IPS-18c (cell line): ENCODE data around the gene RHOB.

Source experiments
- H3K4me3 ChIP-seq: 2 replicates; pipeline ENCODE4 v1.7.0; 2013; ENCODE audit warnings: low read depth, mild to moderate bottlenecking, low read length, moderate library complexity; ENCODE audit not compliant: insufficient read depth
- H3K9me3 ChIP-seq: one replicate; pipeline ENCODE4 v1.6.1; 2013; ENCODE audit warnings: mild to moderate bottlenecking, low read length, moderate library complexity; ENCODE audit not compliant: control insufficient read depth, insufficient read depth

RHOB gene

GRCh38 chr2:20447437-20448245 is 767 bp downstream of the RHOB start:
- Histone ChIP-seq H3K9me3 (no peaks in the 10 kb centered on the region), H3K4me3 (peak overlapping the region; percentile 73)

GRCh38 chr2:20448246-20448976 is 1.5 kb downstream of the RHOB start:
- H3K9me3 ChIP-seq, result no peaks in the 10 kb centered on the region
- H3K4me3 ChIP-seq, result peak overlapping the region; percentile 73

GRCh38 chr2:20448977-20449306 is 2.1 kb downstream of the RHOB start:
- Histone ChIP-seq H3K9me3 (no peaks in the 10 kb centered on the region), H3K4me3 (peak overlapping the region; percentile 73; the same call in 1 of the 2 replicates)

- no peak overlapping the region; the same call in 1 of the 2 replicates for H3K4me3 ChIP-seq
- H3K9me3 ChIP-seq, result no peaks in the 10 kb centered on the region
Measured at GRCh38 chr2:20449501-20450200, 2.8 kb downstream of the RHOB start.

GRCh38 chr2:20450201-20450999 is 3.5 kb downstream of the RHOB start:
- Histone ChIP-seq H3K4me3 (peak overlapping the region; percentile 6), H3K9me3 (no peaks in the 10 kb centered on the region)

GRCh38 chr2:20451000-20451290 is 4.1 kb downstream of the RHOB start:
- H3K9me3 ChIP-seq, result no peaks in the 10 kb centered on the region
- H3K4me3 ChIP-seq, result peak overlapping the region; percentile 6; the same call in 1 of the 2 replicates

- H3K4me3 ChIP-seq, result no peak overlapping the region
- H3K9me3 ChIP-seq, result no peaks in the 10 kb centered on the region
Measured at GRCh38 chr2:20451341-20451740, 4.5 kb downstream of the RHOB start.

- H3K9me3 ChIP-seq, result no peaks in the 10 kb centered on the region
Measured at GRCh38 chr2:20451761-20452499, 5.1 kb downstream of the RHOB start.

GRCh38 chr2:20452551-20452950 is 5.7 kb downstream of the RHOB start:
- no peaks in the 10 kb centered on the region for H3K9me3 ChIP-seq
- no peak overlapping the region for H3K4me3 ChIP-seq

More at GRCh38 chr2:20451761-20452499, 5.1 kb downstream of the RHOB start:
- no peak overlapping the region for H3K4me3 ChIP-seq

- H3K4me3 ChIP-seq, result no peak overlapping the region
- H3K9me3 ChIP-seq, result no peaks in the 10 kb centered on the region
Measured at GRCh38 chr2:20453087-20453486, 6.2 kb downstream of the RHOB start.

GRCh38 chr2:20454036-20454981 is 7.4 kb downstream of the RHOB start:
- Histone ChIP-seq H3K4me3 (no peak overlapping the region), H3K9me3 (no peaks in the 10 kb centered on the region)

- H3K4me3 ChIP-seq, result no peak overlapping the region
- no peaks in the 10 kb centered on the region for H3K9me3 ChIP-seq
Measured at GRCh38 chr2:20455076-20455587, 8.3 kb downstream of the RHOB start.

GRCh38 chr2:20456116-20456571 is 9.3 kb downstream of the RHOB start:
- Histone ChIP-seq H3K9me3 (no peaks in the 10 kb centered on the region), H3K4me3 (no peak overlapping the region)

- H3K4me3 ChIP-seq, result no peak overlapping the region
- H3K9me3 ChIP-seq, result no peaks in the 10 kb centered on the region
Measured at GRCh38 chr2:20456636-20457426, 10.0 kb downstream of the RHOB start.
